GM18517 (cell line): ENCODE measurements around the gene C14orf180.
"Not testable (repeated sequence)": the region's sequence is repeated elsewhere in the genome, so short reads cannot be mapped to it uniquely, and the experiment has no call there.

Experiments
- ATAC-seq: cut with Tn5 transposase; IDR thresholded peaks from one replicate; pipeline ENCODE4 v1.9.1; 2021; ENCODE audit warnings: mild to moderate bottlenecking, moderate library complexity; ENCODE audit not compliant: unreplicated experiment

C14orf180 gene

DNA sequence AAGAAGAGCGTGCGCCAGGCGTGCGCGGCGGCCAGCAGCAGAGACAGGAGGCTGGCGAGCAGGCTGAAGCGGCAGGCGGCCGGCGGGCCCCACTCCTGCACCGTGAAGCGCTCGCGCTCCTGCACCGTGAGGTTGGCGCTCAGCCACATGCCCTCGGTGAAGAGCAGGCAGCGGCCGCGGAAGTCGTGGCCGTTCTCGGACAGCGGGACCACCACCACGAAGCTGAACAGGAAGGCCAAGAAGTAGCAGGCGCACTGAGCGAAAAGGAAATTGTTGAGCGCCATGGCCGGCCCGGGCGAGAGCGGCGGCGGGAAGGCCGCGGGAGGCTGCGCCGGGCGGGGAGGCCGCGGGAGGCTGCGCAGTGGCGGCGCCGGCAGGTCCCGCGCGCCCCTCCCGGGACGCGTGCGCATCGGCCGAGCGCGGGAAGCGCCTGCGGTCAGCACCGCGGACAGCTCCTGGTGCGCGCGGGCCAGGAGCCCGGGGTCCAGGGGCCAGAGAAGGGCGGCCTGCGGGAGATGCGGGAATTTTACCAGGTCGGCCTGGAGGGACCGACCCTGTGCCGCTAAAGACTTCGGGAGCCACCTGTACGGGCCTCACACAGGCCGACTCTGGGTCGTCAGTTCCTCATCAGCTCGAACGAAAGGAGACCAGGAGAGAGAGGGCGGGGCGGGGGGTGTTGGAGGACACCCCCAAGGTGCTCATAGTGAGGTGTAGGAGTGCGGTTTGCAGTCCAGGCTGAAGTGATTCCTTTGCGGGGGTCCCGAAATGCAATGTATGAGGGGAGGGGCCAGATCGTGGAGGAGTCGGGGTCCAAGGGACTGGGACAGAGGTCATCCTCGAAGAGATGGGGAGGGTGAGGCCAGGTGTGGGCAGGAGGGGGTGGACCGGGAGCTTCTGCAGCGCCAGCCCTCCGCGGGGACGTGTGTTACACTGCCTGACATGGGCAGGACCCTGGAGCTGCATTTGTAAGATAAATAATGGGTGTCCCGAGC is 25.2 kb downstream of the C14orf180 start, which contains the start of gene TMEM179:
TSS of gene TMEM179 (minus strand) at position 315 of the 992 bp plus-strand sequence. CDS start at position 284, 31 bp downstream.
- ATAC-seq = no peak

DNA sequence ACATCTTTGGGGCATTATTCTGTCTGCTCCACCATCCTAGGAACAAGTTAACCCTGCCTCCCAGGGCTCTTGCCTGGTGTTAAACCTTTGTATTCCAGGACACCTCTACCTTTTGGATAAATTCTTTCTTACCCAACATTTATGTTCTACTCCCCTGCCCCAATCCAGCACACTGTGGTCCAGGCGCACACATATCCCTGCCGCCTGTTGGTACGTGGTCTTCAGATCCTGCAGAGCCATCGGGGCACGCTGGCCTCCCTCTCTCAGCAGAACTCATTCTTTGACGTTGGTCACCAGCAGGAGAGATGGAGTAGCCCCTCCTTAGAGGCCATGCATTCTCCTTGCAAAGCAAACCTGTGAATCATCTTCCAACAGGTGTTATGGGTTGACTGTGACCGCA is 30.1 kb downstream of the C14orf180 start:
- no peak for ATAC-seq

DNA sequence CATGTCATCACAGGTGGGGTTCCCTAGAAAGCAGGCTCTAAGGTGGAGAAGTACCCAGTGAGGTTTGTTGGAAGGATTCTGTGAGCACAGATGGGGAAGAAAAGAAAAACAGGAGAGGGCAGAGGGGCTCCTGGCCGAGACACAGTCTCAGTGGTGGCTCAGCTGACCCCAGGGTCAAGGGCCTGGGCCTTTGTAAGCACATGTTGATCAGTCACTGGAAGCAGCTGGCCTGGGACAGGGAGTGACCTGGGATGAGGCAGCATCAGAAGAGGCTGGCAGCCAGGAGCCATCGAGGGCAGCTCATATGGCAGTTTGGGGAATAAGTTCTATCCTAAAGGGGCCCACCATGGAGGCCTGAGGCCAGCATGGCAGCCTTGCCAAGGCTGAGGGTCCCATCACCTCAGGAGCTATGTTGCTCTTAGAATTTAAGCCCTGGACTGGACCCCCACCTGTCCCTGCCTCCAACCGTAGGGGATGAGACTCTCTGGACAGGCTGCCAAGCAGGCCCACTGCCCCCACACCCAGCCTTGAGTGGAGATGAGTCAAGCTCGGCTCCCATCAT is 31.3 kb downstream of the C14orf180 start:
- no peak for ATAC-seq

DNA sequence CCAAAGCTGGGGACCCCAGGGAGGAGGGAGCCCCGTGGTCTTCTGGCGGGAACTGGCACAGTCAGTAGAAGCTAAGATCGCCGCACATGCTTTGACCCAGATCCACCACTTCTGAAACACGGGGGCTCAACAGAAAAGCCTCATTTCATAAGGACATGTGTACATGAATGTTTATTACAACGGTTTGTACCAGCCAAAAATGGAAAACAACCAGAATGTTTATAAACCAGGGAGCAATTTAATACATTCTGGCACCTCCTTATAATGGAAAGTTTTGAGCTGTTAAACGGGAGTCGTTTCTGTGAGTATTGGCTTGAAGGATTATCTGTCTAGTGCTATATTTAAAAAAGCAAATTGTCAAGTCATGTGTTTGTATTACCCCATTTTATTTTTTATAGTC is 32.3 kb downstream of the C14orf180 start:
- ATAC-seq = no peak

DNA sequence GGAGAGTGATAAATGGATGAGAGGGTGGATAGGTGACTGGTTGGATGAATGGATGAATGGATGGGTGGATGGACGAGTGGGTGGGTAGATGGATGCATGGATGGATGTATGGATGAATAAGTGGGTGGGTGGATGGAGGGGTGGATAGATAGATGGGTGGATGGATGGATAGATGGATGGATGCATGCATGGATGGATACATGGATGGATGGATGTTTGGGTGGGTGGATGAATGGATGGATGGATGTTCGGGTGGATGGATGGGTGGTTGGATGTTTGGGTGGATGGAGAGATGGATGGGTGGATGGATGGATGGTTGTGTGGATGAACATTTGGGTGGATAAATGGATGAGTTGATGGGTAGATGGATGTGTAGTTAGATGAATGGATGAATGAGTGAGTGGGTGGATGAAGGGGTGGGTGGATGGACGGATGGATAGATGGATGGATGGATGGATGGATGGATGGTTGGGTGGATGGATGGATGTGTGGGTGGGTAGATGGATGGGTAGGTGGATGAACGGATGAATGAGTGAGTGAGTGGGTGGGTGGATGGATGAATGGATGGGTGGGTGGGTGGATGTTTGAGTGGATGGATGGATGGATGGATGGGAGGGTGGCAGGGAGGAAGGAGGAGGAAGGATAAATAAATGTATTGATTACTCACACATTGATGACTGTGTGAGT is 34.7 kb downstream of the C14orf180 start:
- no peak for ATAC-seq

DNA sequence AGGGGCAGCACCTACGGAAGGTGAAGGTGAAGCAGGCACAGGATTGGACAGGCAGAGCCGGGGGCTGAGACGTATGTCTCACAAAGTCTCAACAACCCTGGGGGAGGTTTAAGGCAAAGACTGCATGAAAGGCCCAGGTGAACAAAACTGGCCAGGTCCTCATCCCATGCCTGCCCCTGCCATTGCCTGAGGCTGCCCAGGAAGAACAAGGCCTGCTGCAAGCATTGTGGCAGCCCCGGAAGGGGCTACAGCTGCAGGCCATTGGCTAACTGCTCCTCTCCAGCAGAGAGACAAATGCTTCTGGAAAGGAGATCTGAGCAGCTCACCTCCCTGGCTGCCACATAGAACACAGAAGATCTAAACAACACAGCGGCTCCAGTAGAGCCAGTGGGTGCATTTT is 45.4 kb downstream of the C14orf180 start:
- no peak for ATAC-seq

DNA sequence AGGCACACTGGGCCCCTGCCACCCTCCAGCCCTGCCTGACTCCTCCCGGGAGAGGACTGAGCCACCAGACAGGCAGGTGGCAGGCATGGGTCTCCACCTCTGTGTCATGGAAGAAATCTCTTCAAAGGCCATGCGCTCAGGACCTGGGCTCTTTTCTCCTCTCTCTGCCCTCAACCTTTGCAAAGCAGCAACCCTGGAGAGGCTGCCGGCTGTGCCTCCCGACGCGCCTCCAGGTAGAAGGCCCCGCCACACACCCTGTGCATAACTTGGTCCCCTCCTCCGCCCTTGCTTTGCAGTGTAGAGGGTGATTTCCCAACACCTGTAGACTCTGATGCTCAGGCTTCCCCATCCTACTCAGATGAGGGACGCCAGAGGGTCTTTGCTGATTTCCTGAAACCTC is 53.2 kb downstream of the C14orf180 start:
- no peak for ATAC-seq

DNA sequence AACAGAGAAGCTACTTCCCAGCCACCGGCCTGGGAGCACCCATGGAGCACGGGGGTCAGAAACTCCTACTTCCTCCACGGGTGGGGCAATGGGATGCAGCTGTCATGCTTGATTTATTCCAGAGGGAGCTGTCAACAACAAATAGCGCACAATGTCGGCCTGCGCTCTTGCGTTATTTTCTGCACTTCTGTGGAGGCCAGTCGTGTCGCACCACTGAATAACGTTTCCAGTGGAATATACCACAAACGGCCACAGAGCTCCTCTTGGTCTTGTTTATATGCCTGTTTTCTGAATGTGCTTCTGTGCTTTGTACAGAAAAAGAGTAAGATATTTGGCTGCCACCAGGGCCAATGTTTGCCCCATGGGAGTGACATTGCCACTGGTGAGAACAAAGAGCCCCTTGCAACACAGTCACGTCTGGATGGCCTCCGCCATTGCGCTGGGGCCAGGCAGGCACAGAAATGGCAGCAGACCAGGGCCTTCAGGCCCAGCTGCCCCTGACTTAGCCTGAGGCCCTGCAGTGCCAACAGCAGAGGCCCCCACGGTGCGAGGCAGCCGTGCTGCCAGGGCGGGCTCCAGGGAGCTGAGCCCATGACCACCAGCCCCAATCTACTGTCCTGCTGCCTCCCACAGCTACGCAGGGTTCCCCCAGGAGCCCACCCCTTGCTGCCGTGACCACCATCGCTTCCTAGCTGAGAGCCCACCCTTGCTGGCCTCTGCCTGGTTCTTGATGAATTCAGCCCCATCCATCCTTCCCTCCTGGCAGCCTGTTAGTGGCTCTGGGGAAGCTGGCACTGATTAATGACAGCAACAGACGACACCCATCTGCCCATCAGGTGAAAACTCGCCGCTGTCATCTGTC is 53.9 kb downstream of the C14orf180 start:
- no peak for ATAC-seq

DNA sequence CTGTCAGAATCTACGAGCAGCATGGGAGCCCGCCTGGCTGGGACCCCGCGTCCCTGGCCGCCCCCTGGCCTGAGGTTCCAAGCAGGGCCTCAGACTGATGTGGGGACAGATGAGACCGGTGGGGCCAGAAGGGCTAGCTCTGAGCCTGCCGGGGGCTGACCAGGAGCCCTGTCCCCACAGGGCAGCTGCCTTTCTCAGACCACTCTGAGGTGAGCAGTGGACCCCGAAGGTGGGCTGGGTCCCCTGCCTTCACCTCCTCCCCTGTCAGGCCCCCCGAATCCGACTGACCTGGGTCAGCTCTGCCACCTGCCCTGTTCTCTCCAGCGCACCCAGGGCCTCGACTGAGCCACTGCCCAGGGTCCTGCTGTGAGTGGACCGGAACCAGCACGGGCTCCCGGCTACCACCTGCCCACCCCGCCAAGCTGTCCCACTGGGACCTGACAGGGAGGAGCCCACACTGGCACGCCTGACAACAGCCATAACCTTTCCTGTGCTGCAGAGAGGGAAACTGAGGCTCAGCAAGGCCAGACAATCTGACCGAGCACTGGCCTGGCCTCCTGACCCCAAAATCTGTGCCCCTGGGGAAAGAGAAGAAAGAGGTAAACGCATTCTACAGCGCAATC is 54.7 kb downstream of the C14orf180 start:
- ATAC-seq = no peak

DNA sequence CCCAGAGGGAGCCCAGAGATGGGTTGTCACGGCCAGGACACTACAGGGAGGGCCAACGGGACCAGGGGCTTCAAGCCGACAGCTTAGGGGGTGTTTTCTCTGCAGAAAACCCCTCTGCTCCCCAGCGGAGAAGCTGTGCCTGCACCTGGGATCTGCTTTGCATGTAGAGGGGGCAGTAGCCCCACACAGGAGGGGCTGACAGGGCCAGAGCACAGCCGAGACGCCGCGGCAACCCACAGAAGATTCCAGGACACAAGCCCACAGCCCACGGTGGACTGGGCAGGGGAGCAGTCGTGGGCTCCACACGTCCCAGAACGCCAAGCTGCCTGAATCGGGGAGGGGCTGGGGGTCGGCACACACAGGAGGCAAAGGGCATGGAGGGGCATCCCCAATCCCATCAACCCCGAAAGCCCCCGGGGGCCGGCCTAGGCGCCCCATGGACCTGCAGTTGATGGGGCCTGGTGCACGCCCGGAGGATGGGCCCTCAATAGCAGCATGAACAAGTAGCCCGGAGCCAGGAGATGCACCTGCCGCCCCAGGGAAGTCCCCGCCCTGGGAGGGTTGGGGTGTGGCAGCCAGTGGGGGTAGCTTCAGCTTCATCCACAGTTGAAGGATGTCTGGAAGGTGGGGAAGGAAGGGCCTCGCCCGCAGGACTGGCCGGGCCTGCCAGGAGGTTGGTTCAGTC is 55.5 kb downstream of the C14orf180 start:
- ATAC-seq = no peak

DNA sequence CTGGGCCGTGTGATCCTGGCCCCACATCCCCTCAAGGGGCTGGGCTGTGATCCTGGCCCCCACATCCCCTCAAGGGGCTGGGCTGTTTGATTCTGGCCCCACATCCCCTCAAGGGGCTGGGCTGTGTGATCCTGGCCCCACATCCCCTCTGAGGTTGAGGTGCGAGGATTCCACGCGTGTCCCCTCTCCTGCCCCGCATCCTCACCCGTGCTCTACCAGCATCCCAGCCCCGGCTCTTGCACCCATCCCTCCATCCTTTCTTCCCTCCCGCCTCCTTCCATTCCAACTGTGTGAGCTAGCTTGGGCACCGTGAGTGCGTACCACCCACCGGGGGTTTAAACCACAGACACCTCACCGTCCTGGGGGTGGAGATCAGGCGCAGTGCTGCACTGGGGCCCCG is 56.2 kb downstream of the C14orf180 start:
- no peak for ATAC-seq

DNA sequence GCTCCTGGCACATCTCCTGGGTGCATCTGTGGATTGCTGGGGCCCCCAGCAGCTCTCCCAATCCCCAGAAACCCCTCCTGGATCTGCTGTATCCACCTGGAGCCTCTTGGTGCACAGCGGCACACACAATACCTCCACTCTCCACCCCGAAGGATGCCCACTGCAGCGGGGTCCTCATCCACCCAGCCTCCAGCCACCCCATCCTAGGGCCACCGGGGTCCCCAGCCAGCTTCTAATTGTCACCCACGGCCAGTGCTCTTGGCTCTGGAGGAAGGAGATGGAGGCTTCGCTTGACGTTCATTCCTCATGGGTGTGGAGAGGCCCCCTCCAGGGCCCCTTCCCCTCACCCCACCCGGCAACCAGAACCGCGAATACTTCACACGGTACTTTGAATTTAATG is 56.6 kb downstream of the C14orf180 start:
- ATAC-seq = no peak

DNA sequence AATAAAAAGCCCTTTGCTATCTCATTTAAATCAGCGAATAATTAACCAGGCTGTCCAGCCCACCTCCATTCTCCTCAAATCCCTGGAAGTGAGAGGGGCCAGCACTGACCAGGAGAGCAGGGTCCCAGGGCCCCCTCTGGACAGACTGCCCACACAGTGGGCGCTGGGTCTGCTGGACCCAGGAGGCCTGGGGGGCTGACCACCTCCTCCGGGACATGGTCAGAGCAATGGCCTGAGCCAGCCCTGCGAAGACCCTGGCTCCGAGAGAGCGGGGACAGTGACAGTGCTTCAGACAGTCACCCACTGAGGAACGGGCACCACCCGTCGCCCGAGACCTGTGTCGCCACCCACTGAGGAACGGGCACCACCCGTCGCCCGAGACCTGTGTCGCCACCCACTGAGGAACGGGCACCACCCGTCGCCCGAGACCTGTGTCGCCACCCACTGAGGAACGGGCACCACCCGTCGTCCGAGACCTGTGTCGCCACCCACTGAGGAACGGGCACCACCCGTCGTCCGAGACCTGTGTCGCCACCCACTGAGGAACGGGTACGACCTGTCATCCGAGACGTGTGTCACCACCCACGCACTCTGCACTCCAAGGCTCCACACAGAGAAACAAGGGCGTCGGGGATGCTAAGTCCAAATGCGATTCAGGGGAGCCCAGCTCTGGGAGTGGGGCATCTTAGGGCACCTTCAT is 57.4 kb downstream of the C14orf180 start:
- ATAC-seq = not testable (repeated sequence)

DNA sequence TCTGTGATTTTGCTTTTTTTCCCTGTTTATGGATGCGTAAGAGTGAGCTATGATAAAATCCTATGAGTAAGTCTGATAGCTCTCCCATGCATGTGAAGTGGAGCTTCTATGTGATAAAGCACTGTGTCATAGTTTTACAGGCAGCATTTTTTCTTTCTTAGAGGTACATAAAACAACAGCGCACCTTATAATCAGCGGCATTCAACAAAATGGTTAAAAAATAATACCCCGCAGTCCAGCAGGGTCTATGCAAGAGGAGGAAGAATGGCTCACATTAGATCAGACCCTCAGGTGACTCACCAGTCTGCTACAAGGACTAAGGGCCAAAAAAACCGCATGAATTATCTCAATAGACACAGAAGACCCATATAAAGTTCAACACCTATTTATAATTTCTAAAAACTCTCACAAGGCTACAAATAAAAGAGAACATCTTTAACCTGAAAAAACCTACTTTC is 58.0 kb downstream of the C14orf180 start:
- ATAC-seq = no peak

DNA sequence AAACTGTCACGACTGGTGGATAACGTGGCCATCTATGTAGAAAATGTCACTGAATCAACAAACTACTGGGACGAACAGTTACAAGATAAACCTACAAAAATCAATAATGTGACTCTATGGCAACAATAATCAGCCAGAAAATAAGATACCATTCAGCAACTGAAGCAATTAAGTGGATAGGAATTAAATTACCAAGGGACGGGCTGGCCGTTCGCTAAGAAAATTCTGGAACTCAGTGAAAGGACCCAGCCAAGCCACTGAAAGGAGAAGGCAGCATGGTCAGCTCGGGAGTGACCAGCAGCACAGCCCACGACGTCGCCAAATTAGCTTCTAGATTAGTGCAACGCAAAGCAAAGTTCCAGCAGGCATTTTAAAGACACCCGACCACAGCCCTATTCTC is 58.6 kb downstream of the C14orf180 start:
- ATAC-seq = no peak

DNA sequence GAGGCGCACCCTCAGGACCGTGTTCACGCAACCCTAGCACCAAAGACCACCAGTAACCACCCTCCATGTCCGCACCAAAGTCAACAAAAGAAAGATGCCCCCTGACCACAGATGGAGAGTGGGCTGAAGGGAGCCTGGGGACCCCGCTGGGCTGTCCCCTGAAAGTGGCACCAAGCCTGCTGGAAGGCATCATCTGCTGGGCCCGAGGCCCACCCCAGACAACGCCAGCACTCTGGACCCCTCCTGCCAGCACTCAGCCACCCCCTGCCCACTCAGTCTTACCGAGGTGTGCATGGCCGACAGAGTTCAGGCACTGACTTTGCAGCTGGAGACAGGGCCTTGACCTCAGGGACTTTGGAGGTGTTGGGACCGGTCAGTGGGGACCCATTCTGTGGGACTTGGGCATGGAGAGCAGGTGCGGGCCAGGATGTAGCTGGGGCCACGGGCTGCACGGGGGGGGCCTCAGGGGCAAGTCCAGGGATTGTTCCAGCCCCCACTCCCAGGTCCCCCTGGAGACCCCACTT is 59.4 kb downstream of the C14orf180 start:
- ATAC-seq = no peak

DNA sequence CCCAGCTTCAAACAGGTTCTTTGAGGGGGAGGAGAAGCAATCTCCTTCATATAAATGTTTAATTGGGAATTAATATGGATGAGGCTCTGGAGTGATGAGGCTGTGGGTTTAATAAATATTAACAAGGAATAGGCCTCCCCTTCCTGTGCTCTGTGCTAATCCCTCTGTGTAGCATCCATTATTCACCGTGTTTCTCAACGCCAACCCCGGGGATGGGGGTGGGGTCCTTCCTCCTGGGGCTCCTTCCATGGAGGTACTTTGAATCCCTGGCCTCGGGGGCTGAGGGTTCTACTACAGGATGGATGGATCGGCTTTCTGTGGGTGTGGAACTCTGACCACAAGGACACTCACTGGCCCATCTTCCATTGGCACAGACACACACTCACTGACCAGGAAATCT is 59.9 kb downstream of the C14orf180 start:
- no peak for ATAC-seq
